Measurements from ENCODE around the gene INF2. TPM values are rescaled to one million over a fixed set of nuclear protein-coding genes. Genes with fewer than 3 reads are reported as not detected.

Gene INF2
- total and polyA plus RNA-seq, 9 of the 15 experiments (the other 6 are each of a cell fraction or from before 2014, with no cell fraction given), result 0.56 to 31.3 (median 7.8) TPM

- TF ChIP-seq, protein P1, sequence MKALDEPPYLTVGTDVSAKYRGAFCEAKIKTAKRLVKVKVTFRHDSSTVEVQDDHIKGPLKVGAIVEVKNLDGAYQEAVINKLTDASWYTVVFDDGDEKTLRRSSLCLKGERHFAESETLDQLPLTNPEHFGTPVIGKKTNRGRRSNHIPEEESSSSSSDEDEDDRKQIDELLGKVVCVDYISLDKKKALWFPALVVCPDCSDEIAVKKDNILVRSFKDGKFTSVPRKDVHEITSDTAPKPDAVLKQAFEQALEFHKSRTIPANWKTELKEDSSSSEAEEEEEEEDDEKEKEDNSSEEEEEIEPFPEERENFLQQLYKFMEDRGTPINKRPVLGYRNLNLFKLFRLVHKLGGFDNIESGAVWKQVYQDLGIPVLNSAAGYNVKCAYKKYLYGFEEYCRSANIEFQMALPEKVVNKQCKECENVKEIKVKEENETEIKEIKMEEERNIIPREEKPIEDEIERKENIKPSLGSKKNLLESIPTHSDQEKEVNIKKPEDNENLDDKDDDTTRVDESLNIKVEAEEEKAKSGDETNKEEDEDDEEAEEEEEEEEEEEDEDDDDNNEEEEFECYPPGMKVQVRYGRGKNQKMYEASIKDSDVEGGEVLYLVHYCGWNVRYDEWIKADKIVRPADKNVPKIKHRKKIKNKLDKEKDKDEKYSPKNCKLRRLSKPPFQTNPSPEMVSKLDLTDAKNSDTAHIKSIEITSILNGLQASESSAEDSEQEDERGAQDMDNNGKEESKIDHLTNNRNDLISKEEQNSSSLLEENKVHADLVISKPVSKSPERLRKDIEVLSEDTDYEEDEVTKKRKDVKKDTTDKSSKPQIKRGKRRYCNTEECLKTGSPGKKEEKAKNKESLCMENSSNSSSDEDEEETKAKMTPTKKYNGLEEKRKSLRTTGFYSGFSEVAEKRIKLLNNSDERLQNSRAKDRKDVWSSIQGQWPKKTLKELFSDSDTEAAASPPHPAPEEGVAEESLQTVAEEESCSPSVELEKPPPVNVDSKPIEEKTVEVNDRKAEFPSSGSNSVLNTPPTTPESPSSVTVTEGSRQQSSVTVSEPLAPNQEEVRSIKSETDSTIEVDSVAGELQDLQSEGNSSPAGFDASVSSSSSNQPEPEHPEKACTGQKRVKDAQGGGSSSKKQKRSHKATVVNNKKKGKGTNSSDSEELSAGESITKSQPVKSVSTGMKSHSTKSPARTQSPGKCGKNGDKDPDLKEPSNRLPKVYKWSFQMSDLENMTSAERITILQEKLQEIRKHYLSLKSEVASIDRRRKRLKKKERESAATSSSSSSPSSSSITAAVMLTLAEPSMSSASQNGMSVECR (CRISPR knock-in tag; IDR thresholded peaks at IDR 0.05), result peak; percentile 42; the same call in 1 of the 2 replicates
- TF ChIP-seq MGA (IDR thresholded peaks at IDR 0.05) (peak; percentile 39; the same call in 1 of the 2 replicates), USF2 (CRISPR knock-in tag; IDR thresholded peaks at IDR 0.05) (peak; percentile 60), BCOR (IDR thresholded peaks at IDR 0.05) (no peak), PML (IDR thresholded peaks at IDR 0.05; ENCODE audit: low read length) (no peak), KLF13 (tag; IDR thresholded peaks at IDR 0.05; ENCODE audit: borderline replicate concordance, low read depth) (no peak), NR2C1 (IDR thresholded peaks at IDR 0.05) (0 out of 2 replicates have a peak, but pooled peaks have one; percentile 15), NR2C1 (tag; IDR thresholded peaks at IDR 0.05) (no peak), HDAC1 (IDR thresholded peaks at IDR 0.05) (peak in 1 of 2 experiments; percentile 51; a peak in 1 of 4 replicates), NEUROD1 (IDR thresholded peaks at IDR 0.05; ENCODE audit: borderline replicate concordance, low read depth, low read length, partially characterized antibody) (peak; percentile 8)
Observed at GRCh38 chr14:104768437-104769323, 79.3 kb downstream of the INF2 start (continued).

Data from K562 (cell line).